ENCODE results near the gene C3orf33.

Gene C3orf33

GRCh38 chr3:155738580-155739076, 67.5 kb downstream of the C3orf33 start:
- TF ChIP-seq GATA3 (IDR thresholded peaks at IDR 0.05; ENCODE audit: low read depth, low read length) (no peak), GATA2 (IDR thresholded peaks at IDR 0.05; ENCODE audit: low read depth, low read length) (no peak)

DNA sequence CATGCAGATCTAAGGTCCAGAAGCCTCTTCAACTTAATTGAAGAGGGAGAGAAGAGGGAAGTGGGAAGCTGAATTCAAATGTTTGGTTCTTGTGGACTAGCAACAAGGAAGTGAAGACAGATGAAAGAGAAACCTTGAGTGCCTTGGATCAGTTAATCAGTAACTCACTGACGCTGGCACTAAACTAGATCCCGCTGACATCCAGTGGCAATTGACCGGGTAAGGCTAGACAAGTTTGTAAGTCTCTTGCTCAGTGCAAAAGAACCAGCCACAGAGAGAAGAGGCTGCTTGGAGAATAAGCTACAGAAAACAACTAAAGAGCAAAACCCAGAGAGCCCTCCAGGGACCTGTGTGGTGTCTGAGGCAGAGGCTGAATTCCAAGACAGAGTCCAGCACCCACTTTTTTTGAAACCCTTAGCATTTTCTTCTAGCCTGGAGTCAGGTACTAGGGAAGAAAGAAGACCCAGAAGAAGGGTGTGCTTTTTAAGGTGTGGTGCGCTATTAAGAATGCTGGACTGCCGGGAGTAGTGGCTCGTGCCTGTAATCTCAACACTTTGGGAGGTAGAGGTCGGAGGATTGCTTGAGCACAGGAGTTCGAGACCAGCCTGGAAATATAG, 68.1 kb downstream of the C3orf33 start:
- TF ChIP-seq GATA2 (IDR thresholded peaks at IDR 0.05; ENCODE audit: low read depth, low read length) (no peak), GATA3 (IDR thresholded peaks at IDR 0.05; ENCODE audit: low read depth, low read length) (no peak)

- no peak for TF ChIP-seq GATA2 (IDR thresholded peaks at IDR 0.05; ENCODE audit: low read depth, low read length)
- TF ChIP-seq GATA3 (IDR thresholded peaks at IDR 0.05; ENCODE audit: low read depth, low read length), result no peak
Observed at GRCh38 chr3:155736381-155736780, 69.7 kb downstream of the C3orf33 start.

GRCh38 chr3:155730843-155731242, 75.2 kb downstream of the C3orf33 start:
- no peak for TF ChIP-seq GATA2 (IDR thresholded peaks at IDR 0.05; ENCODE audit: low read depth, low read length)
- no peak for TF ChIP-seq GATA3 (IDR thresholded peaks at IDR 0.05; ENCODE audit: low read depth, low read length)

DNA sequence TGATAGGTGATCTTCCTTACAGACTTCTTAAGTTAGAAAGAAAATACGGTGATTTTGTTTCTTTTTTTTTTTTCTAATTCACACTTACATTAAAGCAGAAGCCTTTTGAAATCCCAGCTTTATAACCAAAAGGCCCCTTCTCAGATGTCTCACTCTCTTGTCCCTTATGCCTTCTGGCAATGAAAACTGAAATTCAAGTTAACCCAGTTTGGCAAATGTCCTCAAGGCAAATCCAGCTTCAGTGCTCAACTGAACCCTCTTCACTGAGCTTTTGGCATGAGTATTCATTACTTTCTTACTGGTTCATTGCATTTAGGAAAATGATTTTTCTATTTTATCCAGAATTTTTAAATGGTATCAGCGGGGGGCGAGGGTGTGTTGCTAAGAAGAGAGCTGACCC, 78.2 kb downstream of the C3orf33 start:
- TF ChIP-seq GATA2 (IDR thresholded peaks at IDR 0.05; ENCODE audit: low read depth, low read length) (no peak), GATA3 (IDR thresholded peaks at IDR 0.05; ENCODE audit: low read depth, low read length) (no peak)

DNA sequence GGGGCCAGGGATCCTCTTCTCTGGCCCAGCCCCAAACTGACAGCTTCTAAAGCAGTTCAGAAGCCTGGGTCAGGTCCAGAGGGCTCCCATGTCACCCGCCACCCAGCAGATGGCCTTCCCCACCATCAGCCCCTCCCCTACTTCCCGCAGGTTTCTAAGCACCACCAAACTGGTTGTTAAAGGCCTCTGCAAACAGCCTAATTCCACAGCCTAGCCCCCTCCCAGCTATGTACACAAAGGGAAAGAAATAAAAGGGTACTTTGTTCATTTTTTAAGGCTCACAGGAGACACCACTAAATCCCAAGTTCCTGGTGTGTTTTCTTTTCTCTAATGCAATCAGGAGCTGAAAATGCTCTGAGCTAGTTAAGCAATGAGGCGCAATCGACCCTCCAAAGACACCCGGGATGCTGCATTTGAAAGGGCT, 91.8 kb downstream of the C3orf33 start:
- TF ChIP-seq GATA2 (IDR thresholded peaks at IDR 0.05; ENCODE audit: low read depth, low read length) (no peak), GATA3 (IDR thresholded peaks at IDR 0.05; ENCODE audit: low read depth, low read length) (no peak)

Data from SH-SY5Y (cell line).